ENCODE measurements around the gene SULT4A1. TPM values are rescaled to one million over a fixed set of nuclear protein-coding genes. Genes with fewer than 3 reads are reported as not detected.

SULT4A1 gene
- total and polyA plus RNA-seq, 2 of the 4 experiments (the other 2 are of a cell fraction) = 1.1 to 5.2 TPM

DNA sequence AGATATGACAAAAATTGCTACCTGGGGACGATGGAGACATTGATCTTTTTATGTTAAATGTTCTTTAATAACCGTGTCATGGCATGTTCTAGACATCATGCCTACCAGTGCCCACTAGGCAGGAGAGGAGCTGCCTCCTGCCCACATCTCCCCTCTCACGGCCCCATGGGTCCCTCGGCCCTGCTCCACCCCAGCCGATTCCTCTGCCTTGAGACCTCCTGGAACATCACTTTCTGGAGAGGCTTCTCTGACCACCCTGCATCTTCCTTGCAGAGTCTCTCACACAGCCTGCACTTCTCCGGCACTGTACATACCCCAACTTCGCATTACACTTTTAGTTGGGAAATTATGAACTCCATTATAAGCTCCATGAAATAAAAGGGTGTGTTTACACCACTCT, 67.0 kb downstream of the SULT4A1 start:
- Histone ChIP-seq H3K9me1 (ENCODE audit: insufficient read depth, low read length) (0 out of 2 replicates have a peak, but pooled peaks cover 3% of the 10 kb centered on the region), H3K4me2 (ENCODE audit: low read depth, low read length) (no peak overlapping the region), H3K23ac (ENCODE audit: low read depth, low read length) (no peak overlapping the region), H2BK5ac (ENCODE audit: low read depth, low read length, poor library complexity, severe bottlenecking) (no peak overlapping the region), H2BK120ac (ENCODE audit: low read depth, low read length) (no peak overlapping the region), H3K56ac (ENCODE audit: extremely low read depth, insufficient read depth, low read length) (no peak overlapping the region), H3K14ac (replicated peaks; ENCODE audit: low read depth, low read length) (no peak overlapping the region), H4K5ac (ENCODE audit: low read depth, low read length) (no peak overlapping the region), H3K18ac (ENCODE audit: low read depth, low read length) (no peak overlapping the region), H3K79me1 (ENCODE audit: low read depth in 1 of 2, low read length in 2 of 2) (no peaks in the 10 kb centered on the region), H3K36me3 (ENCODE audit: control insufficient read depth, insufficient read depth, low read length) (no peaks in the 10 kb centered on the region), H2AK5ac (ENCODE audit: low read depth, low read length) (no peak overlapping the region), H3K9me3 (ENCODE audit: control insufficient read depth, insufficient read depth, low read length) (no peaks in the 10 kb centered on the region), H3K27ac (ENCODE audit: insufficient read depth, low read length) (no peak overlapping the region), H4K8ac (ENCODE audit: low read depth in 2 of 2, low read length in 2 of 2) (no peak overlapping the region), H3K4ac (ENCODE audit: low read depth, low read length) (no peak overlapping the region), H3K9ac (ENCODE audit: low read depth, low read length) (no peak overlapping the region), H4K20me1 (ENCODE audit: insufficient read depth, low read length) (no peaks in the 10 kb centered on the region), H3K4me3 (ENCODE audit: insufficient read depth, low read depth, low read length) (no peak overlapping the region), H2BK20ac (ENCODE audit: low read depth, low read length) (no peak overlapping the region), H4K91ac (ENCODE audit: insufficient read depth, low read depth, low read length) (no peak overlapping the region), H2AK9ac (replicated peaks; ENCODE audit: low read depth, low read length, poor library complexity) (no peak overlapping the region), H3K4me1 (ENCODE audit: control insufficient read depth, insufficient read depth, low read length) (no peaks in the 10 kb centered on the region), H2BK15ac (ENCODE audit: low read depth, low read length) (no peak overlapping the region), H2AFZ (replicated peaks; ENCODE audit: low read length, poor library complexity) (no peak overlapping the region), H3K27me3 (ENCODE audit: control insufficient read depth, insufficient read depth, low read length) (no peaks in the 10 kb centered on the region; the same call in 1 of the 2 replicates)
- in situ Hi-C loops (cut with MboI; ENCODE audit: low sequenced_read_pairs) = no loop called here
- no TSS peak for BruUV-seq (replicated peaks)
- ATAC-seq (ENCODE audit: low read depth) (no peak), DNase-seq (no peak)
- intact Hi-C loops (cut with micrococcal nuclease) = no loop called here
- WGBS, 2 experiments (ENCODE audit: extremely low coverage in 2 of 2, insufficient read length in 1 of 2) = no CpG with 5 or more reads among the region's 7 CpGs
- TF ChIP-seq MAZ (IDR thresholded peaks at IDR 0.05; ENCODE audit: borderline replicate concordance, low read depth, low read length) (no peak), ELK1 (IDR thresholded peaks at IDR 0.05; ENCODE audit: borderline replicate concordance, low read depth, low read length) (no peak), POLR2A (IDR thresholded peaks at IDR 0.05; ENCODE audit: low read depth, low read length) (no peak), FOS (IDR thresholded peaks at IDR 0.05; ENCODE audit: low read depth, low read length) (no peak), CEBPB (IDR thresholded peaks at IDR 0.05; ENCODE audit: low read depth, low read length) (no peak), NFE2L2 (IDR thresholded peaks at IDR 0.05; ENCODE audit: low read depth, low read length) (no peak), CHD1 (IDR thresholded peaks at IDR 0.05; ENCODE audit: low read depth, low read length) (no peak), USF2 (IDR thresholded peaks at IDR 0.05; ENCODE audit: low read depth, low read length) (no peak), MAFK (IDR thresholded peaks at IDR 0.05; ENCODE audit: low read depth, low read length) (no peak), MXI1 (IDR thresholded peaks at IDR 0.05; ENCODE audit: borderline replicate concordance, low read depth, low read length) (no peak), RCOR1 (IDR thresholded peaks at IDR 0.05; ENCODE audit: insufficient replicate concordance, low read length) (no peak), RAD21 (IDR thresholded peaks at IDR 0.05; ENCODE audit: low read length) (no peak), SMC3 (IDR thresholded peaks at IDR 0.05; ENCODE audit: low read depth, low read length) (no peak), RFX5 (IDR thresholded peaks at IDR 0.05; ENCODE audit: low read depth, low read length) (no peak), BHLHE40 (IDR thresholded peaks at IDR 0.05; ENCODE audit: low read depth, low read length) (no peak)
- TF ChIP-seq, protein P1, sequence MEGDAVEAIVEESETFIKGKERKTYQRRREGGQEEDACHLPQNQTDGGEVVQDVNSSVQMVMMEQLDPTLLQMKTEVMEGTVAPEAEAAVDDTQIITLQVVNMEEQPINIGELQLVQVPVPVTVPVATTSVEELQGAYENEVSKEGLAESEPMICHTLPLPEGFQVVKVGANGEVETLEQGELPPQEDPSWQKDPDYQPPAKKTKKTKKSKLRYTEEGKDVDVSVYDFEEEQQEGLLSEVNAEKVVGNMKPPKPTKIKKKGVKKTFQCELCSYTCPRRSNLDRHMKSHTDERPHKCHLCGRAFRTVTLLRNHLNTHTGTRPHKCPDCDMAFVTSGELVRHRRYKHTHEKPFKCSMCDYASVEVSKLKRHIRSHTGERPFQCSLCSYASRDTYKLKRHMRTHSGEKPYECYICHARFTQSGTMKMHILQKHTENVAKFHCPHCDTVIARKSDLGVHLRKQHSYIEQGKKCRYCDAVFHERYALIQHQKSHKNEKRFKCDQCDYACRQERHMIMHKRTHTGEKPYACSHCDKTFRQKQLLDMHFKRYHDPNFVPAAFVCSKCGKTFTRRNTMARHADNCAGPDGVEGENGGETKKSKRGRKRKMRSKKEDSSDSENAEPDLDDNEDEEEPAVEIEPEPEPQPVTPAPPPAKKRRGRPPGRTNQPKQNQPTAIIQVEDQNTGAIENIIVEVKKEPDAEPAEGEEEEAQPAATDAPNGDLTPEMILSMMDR (conservative IDR thresholded peaks at IDR 0.05; ENCODE audit: low read depth, low read length) = no peak
- POLR2A ChIA-PET (ENCODE audit: unreplicated experiment) = no interaction called here
- CTCF ChIA-PET = no interaction called here
- dilution Hi-C loops (cut with HindIII; ENCODE audit: low sequenced_read_pairs, unreplicated experiment) = no loop called here
